ENCODE measurements around the gene KIDINS220. TPM values are rescaled to one million over a fixed set of nuclear protein-coding genes. Genes with fewer than 3 reads are reported as not detected.

The KIDINS220 gene
- polyA plus RNA-seq, 1 donor from 2014 or later: 329 TPM

DNA sequence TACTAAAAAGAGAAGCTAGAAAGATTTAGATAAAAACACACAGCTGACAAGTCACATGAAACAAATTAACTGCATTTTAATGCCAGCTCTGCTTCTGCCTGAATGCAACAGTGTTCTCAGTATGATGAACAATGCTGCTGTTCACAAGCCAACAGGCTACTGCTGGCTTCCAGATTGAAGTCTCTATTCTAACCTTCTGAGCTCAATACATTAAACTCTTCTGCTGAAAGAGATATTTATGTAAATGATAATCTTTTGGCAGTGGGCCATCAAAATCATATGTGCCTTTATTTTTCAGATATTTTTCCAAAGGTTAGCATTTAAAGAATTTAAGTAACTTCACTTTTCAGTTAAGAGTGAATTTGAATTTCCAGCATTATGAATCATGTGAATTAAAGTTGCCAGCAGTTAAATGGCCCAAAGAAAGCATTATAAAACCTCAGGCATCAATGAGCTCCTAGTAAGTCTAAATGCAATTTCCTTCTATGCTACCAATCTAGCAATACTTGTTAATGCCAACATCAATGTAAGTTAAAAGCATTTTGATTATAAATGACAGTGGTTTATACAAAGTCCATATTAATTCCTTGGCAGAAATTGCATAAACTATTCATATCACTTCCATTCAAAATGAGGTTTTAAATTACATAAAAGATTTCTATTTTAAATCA lies 83.2 kb downstream of the KIDINS220 start:
- TF ChIP-seq EP300 (conservative IDR thresholded peaks at IDR 0.05; ENCODE audit: poor library complexity, severe bottlenecking) (no peak), SMC3 (conservative IDR thresholded peaks at IDR 0.05; ENCODE audit: poor library complexity) (no peak)
- no peaks in the 10 kb centered on the region for H4K20me1 ChIP-seq (ENCODE audit: insufficient read depth)
- peaks cover 9% of the 10 kb centered on the region for H3K9me3 ChIP-seq (ENCODE audit: low read length)
- no peak overlapping the region for H2AFZ ChIP-seq (ENCODE audit: low read depth, low read length)
- no peak overlapping the region for H3K9ac ChIP-seq (ENCODE audit: low read length)
- peaks cover 27% of the 10 kb centered on the region for H3K36me3 ChIP-seq (ENCODE audit: insufficient read depth, low read length)
- H3F3A ChIP-seq (ENCODE audit: insufficient read depth, low read length, poor library complexity, severe bottlenecking): peaks cover 3% of the 10 kb centered on the region
- no peaks in the 10 kb centered on the region for H3K27me3 ChIP-seq (ENCODE audit: insufficient read depth, low read depth, low read length)
- no peak overlapping the region for H3K27ac ChIP-seq (ENCODE audit: low read length)
- H3K79me2 ChIP-seq (replicated peaks; ENCODE audit: insufficient read depth, low read length): no peaks in the 10 kb centered on the region
- H3K4me3 ChIP-seq (ENCODE audit: low read length): no peak overlapping the region
- H3K4me2 ChIP-seq (ENCODE audit: low read length): no peak overlapping the region
- H3K9me2 ChIP-seq (ENCODE audit: insufficient read depth, low read length): no peaks in the 10 kb centered on the region

DNA sequence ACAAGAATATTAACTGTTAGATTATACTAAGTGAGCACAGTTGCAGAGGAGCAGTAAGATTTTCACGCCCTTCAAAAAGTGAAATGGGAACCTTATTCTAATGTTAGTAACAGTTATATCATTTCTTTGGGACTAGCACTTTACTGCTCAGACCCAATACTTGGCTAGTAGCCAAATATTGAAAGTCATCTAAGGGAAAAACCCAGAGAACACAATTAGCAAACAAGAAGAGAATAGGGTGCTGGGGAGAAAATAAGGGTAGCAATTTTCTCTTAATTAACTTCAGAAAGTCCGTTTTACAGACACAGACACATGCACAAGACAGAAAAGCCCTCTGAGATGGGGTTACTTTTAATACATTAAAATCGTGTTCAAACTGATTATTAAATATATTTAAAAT lies 83.8 kb downstream of the KIDINS220 start:
- Histone ChIP-seq H3K79me2 (replicated peaks; ENCODE audit: insufficient read depth, low read length) (no peaks in the 10 kb centered on the region), H2AFZ (ENCODE audit: low read depth, low read length) (no peak overlapping the region), H3K4me3 (ENCODE audit: low read length) (no peak overlapping the region), H3K9me2 (ENCODE audit: insufficient read depth, low read length) (no peaks in the 10 kb centered on the region), H3K27me3 (ENCODE audit: insufficient read depth, low read depth, low read length) (no peaks in the 10 kb centered on the region), H3K4me2 (ENCODE audit: low read length) (no peak overlapping the region), H3K36me3 (ENCODE audit: insufficient read depth, low read length) (peaks cover 27% of the 10 kb centered on the region), H4K20me1 (ENCODE audit: insufficient read depth) (no peaks in the 10 kb centered on the region), H3K9ac (ENCODE audit: low read length) (no peak overlapping the region), H3K9me3 (ENCODE audit: low read length) (peaks cover 9% of the 10 kb centered on the region), H3K27ac (ENCODE audit: low read length) (no peak overlapping the region), H3F3A (ENCODE audit: insufficient read depth, low read length, poor library complexity, severe bottlenecking) (peaks cover 3% of the 10 kb centered on the region)
- no peak for TF ChIP-seq SMC3 (conservative IDR thresholded peaks at IDR 0.05; ENCODE audit: poor library complexity)
- no peak for TF ChIP-seq POLR2AphosphoS5 (IDR thresholded peaks at IDR 0.05)
- TF ChIP-seq, protein P1, sequence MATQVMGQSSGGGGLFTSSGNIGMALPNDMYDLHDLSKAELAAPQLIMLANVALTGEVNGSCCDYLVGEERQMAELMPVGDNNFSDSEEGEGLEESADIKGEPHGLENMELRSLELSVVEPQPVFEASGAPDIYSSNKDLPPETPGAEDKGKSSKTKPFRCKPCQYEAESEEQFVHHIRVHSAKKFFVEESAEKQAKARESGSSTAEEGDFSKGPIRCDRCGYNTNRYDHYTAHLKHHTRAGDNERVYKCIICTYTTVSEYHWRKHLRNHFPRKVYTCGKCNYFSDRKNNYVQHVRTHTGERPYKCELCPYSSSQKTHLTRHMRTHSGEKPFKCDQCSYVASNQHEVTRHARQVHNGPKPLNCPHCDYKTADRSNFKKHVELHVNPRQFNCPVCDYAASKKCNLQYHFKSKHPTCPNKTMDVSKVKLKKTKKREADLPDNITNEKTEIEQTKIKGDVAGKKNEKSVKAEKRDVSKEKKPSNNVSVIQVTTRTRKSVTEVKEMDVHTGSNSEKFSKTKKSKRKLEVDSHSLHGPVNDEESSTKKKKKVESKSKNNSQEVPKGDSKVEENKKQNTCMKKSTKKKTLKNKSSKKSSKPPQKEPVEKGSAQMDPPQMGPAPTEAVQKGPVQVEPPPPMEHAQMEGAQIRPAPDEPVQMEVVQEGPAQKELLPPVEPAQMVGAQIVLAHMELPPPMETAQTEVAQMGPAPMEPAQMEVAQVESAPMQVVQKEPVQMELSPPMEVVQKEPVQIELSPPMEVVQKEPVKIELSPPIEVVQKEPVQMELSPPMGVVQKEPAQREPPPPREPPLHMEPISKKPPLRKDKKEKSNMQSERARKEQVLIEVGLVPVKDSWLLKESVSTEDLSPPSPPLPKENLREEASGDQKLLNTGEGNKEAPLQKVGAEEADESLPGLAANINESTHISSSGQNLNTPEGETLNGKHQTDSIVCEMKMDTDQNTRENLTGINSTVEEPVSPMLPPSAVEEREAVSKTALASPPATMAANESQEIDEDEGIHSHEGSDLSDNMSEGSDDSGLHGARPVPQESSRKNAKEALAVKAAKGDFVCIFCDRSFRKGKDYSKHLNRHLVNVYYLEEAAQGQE (IDR thresholded peaks at IDR 0.05; ENCODE audit: borderline replicate concordance): no peak
- TF ChIP-seq, protein P2, sequence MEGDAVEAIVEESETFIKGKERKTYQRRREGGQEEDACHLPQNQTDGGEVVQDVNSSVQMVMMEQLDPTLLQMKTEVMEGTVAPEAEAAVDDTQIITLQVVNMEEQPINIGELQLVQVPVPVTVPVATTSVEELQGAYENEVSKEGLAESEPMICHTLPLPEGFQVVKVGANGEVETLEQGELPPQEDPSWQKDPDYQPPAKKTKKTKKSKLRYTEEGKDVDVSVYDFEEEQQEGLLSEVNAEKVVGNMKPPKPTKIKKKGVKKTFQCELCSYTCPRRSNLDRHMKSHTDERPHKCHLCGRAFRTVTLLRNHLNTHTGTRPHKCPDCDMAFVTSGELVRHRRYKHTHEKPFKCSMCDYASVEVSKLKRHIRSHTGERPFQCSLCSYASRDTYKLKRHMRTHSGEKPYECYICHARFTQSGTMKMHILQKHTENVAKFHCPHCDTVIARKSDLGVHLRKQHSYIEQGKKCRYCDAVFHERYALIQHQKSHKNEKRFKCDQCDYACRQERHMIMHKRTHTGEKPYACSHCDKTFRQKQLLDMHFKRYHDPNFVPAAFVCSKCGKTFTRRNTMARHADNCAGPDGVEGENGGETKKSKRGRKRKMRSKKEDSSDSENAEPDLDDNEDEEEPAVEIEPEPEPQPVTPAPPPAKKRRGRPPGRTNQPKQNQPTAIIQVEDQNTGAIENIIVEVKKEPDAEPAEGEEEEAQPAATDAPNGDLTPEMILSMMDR (IDR thresholded peaks at IDR 0.05; ENCODE audit: poor library complexity, severe bottlenecking): no peak
- TF ChIP-seq MXI1 (conservative IDR thresholded peaks at IDR 0.05; ENCODE audit: poor library complexity, severe bottlenecking): no peak
- TF ChIP-seq TAF1 (IDR thresholded peaks at IDR 0.05; ENCODE audit: low read depth): no peak
- no peak for TF ChIP-seq EP300 (conservative IDR thresholded peaks at IDR 0.05; ENCODE audit: poor library complexity, severe bottlenecking)
- no peak for TF ChIP-seq EZH2 (IDR thresholded peaks at IDR 0.05; ENCODE audit: borderline replicate concordance, insufficient read depth, low read length, poor library complexity, severe bottlenecking)
